Stimulated activated CD8-positive, alpha-beta memory T cell treated with anti-CD3 and anti-CD28 coated beads, Interleukin-2, amount 100 ng/mL, for 48 hours (primary cell): ENCODE measurements around the gene MARK3.

ENCODE experiments used
- DNase-seq, 2 donors: peaks; one replicate each; pipeline ENCODE4 v3.0.0-alpha.2; 2020; ENCODE audit warnings: low read depth in 2 of 2

The MARK3 gene

DNA sequence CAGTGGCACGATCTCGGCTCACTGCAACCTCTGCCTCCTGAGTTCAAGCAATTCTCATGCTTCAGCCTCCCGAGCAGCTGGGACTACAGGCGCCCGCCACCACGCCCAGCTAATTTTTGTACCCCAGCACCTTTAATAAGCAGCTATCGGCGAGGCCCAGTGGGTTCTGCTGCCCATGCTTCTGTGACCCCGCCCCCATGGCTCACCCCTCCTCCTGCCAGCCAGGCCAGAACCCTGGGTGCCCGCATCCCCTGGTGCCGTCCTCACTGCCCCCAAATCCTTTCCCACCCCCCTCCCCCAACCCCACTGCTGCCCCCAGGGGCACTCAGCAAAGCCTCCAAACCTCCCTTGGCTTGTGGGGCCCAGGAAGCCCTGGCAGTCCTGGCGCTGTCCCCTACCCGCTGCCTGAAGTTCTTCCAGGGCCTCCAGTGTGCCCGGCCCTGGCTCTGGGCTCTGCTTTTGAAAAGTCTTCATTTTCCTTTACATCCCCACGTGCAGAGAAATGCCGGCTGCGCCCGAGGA is 162.8 kb downstream of the MARK3 start:
- DNase-seq, result no peak

DNA sequence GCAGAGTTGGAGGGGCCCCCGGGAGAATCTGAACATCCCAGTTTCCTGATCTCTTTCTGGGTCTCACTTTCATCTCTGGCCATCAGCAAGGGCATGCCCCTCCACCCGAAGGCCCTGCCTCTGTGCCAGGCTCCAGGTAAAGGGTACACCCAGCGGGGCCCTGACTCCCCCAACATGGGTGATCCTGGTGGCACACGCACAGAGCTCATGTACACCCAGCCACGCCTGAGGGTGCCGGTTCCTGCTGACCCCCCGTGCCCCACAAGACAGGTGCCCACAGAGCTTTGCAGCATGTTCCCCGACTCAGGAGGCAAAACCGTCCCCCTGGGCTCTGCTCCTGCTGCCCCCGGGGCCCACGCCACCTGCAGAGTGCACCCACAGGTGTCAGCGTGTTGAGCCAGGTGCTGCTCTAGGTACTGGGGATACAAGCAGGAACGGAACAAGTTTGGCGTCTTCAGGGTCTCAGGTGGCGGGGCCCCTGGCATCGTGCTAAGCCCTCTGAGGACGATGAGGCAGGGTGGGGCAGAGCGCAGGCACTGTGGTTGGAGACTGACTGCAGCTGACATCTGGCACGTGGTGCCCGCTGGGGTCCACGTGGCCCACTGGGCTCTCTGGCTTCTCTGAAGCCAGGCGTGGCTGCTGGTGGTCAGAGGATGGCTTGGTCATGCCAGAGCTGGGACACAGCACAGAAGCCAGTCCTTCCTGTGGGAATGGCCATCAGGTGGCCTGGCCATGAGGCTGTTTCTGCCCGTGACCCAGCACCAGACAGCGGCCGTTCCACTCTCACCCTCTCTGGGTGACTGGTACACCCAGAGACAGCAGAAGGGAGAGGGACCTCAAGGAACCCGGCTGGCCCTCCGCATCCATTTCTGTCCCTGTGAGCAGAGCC is 163.5 kb downstream of the MARK3 start:
- no peak for DNase-seq

DNA sequence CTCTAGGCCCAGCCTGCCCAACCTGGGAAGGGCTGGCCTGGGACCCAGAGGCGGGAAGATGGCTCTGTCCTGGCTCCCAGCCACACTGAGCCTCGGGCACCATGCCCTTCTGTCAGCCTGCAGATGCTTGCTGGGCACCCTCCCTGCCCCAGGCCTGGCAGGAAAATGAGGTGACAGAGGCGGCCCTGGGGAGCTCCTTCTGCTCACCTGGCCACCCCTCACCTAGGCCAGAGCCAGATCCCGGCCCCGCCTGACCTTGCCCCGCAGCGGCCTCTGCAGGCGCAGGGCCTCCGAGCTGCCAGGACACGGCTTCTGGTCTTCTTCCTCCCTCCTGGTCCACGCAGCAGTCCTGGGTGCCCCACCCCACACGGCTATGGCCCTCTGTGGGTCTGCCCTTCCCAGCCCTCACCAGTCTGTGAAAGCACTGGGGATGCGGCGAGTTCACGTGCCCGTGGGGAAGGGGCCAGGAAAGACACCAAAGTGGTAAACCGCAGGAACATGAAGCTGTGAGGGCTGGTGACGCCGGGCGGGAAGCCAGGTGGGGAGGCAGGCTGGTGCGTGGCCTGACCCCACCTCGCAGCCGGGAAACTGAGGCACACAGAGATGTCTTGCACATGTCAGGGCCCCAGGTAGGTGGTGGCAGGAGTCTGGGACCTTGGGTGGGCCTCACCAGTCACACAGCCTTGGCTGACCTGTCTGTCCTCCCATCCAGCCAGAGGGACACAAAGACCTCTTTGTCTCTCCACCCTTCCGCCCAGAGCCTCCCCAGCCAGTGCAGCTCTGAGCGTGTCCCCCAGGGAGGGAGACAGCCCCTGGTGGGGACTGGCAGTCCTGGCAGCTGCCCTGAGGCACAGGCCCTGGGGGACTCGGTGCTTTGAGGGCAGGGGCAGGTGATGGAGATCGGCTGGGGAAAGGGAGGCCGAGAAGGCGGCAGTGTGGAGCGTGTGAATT is 164.4 kb downstream of the MARK3 start:
- DNase-seq, result no peak

DNA sequence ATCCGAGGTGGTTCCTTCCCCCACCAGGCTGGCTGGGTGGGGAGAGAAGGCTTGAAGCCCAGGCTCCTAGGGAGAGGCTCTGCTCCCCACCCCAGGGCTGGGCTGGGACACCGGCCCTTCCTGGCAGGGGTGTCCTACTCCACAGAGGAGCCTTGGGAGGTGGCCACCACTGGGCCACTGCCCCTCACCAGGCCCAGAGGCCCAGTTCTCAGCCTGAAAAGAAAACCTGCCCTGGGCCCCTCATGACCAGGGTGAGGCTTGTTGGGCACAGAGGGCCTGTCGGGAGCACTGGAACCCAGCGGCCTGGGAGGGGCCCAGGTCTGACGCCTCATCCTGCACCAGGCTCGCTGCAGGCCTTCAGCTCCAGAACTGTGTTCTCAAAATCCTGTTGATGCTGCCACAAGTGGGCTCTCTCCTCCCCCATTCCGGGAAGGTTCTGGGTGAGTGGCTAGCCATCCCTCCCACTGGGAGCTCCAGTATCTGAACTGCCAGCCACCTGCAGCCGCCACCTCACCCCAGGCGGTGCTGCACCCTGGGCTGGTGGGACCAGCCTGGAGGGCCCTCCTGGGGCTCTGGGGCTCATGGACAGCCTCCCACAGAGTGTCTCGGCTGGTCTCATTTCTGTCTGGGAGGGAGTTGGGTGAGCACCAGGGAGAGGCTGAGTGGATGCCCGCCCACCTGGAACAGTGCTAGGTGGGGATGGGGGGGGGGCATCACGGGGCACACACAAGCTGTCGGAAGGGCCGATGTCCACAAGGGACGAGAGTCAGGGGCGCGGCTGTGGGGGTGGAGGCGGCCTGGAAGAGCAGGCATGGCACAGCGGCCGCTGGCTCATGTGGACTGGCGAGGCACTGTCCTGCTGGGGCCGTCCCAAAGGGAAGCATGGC is 165.5 kb downstream of the MARK3 start:
- DNase-seq, result no peak

DNA sequence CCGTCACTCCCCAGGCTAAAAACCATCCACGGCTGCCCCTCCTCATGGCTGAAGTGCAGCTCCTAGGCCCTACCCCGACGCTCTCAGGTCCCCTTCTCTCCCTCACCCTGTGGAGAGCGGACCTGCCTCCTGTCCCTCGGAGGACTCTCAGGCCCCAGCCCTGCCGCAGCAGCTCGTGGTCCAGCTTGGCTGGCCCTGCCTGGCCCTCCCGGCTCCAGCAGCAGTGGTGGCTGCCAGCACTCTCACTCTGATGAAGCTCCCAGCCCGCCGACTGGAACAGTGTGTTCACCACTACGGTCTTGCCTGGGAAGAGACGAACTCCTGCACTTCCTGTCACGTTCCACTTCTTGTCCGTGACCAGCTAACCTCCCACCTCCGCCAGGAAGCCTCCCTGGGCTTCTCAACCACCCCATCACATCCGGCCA is 166.1 kb downstream of the MARK3 start:
- DNase-seq, result no peak

DNA sequence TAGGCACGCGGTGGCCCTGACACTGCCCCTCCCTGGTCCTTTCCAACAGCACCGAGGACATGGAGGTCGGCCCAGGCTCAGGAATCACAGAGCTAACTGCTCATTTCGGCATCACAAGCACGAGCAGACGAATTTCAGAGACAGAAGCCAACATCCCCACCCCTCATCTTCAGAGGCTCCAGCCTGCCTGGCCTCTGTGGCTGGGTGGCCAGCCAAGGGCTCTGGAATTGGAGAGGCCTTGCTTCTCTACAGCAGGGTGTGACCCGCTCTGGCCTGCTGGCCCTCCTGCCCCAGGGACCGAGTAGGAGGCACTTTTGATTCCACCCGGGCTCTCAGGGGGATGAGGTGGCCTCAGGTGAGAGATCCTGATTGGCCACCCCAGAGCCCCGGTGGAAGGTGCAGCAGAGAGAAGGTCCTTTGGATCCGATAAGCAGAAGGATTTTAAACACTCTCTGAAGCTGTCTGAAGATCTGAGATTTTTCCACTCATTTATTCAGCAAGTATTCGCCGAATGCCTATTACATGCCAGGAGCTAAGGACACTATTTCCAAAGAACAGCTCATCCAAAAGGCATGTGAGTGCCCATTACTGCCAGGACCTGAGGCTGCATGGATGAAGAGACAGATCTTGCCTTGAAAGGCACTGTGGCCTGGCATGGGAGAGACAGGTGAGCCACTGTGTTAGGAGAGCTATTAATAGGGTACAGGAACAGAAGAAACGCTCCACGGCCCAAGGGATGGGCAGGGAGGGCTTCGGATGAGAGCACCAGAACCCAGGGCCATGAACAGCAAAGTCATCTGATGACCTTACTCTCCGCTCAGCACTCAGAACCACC is 167.0 kb downstream of the MARK3 start:
- no peak for DNase-seq

DNA sequence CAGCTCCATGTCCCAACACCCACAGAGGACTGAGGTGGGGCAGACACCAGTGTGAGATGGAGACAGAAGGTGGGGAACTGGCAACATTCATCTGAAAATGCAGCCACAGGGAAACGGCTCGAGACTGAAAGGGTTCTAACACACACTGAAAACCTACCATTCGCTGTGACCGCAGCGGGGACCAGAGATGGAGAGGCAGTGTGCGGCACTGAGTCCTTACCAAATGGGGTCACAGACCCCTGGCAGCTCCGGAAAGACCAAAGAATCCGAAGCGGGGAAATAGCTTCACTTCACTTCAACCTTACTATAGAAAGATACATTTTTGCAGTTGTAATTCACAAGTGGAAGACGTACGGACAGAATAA is 167.6 kb downstream of the MARK3 start:
- DNase-seq, result no peak
